AG09309 (cell line): Measurements from ENCODE around the gene RBSN.
A peak's percentile ranks its signal among the peaks of the same experiment; 100 is the strongest.

Source experiments
- DNase-seq: peaks from one replicate; pipeline ENCODE4 v3.0.0-alpha.2; 2010; ENCODE audit warnings: low read depth
- H3K4me3 ChIP-seq: 2 replicates; pipeline ENCODE4 v1.5.1; 2011; ENCODE audit warnings: mild to moderate bottlenecking, low read depth, low read length, moderate library complexity; ENCODE audit not compliant: control insufficient read depth
- CTCF ChIP-seq: IDR thresholded peaks from 2 replicates; pipeline ENCODE4 v1.5.1; 2011; ENCODE audit warnings: mild to moderate bottlenecking, low read depth, low read length, inconsistent platforms; ENCODE audit not compliant: insufficient read depth, control insufficient read depth; ENCODE audit errors: missing control alignments

Gene RBSN

GRCh38 chr3:15071699-15072098, 27.2 kb downstream of the RBSN start:
- no peak for DNase-seq
- no peak for TF ChIP-seq CTCF
- no peak overlapping the region for H3K4me3 ChIP-seq

GRCh38 chr3:15069441-15069840, 29.5 kb downstream of the RBSN start:
- no peak for DNase-seq
- no peak overlapping the region for H3K4me3 ChIP-seq
- no peak for TF ChIP-seq CTCF

GRCh38 chr3:15066467-15066866, 32.5 kb downstream of the RBSN start:
- no peak for TF ChIP-seq CTCF
- H3K4me3 ChIP-seq, result no peak overlapping the region
- DNase-seq, result no peak

DNA sequence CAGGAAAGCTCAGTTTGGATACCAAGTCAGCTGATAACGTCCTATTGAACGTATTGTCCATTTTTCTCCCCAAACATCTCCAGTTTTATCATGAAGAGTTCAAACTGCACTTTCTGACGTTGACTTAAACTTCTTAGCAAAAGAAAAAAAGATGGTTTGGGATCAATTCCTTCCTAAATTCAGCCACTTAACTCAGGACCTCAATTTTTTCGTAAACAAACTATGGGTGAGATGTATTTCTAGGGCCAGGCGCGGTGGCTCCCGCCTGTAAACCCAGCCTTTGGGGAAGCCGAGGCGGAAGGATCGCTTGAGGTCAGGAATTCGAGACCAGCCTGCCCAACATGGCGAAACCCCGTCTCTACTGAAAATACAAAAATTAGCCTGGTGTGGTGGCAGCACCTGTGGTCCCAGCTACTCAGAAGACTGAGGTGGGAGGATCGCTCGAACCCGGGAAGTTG, 33.4 kb downstream of the RBSN start:
- H3K4me3 ChIP-seq, result peak overlapping the region; percentile 87
- TF ChIP-seq CTCF, result no peak
- DNase-seq, result no peak

DNA sequence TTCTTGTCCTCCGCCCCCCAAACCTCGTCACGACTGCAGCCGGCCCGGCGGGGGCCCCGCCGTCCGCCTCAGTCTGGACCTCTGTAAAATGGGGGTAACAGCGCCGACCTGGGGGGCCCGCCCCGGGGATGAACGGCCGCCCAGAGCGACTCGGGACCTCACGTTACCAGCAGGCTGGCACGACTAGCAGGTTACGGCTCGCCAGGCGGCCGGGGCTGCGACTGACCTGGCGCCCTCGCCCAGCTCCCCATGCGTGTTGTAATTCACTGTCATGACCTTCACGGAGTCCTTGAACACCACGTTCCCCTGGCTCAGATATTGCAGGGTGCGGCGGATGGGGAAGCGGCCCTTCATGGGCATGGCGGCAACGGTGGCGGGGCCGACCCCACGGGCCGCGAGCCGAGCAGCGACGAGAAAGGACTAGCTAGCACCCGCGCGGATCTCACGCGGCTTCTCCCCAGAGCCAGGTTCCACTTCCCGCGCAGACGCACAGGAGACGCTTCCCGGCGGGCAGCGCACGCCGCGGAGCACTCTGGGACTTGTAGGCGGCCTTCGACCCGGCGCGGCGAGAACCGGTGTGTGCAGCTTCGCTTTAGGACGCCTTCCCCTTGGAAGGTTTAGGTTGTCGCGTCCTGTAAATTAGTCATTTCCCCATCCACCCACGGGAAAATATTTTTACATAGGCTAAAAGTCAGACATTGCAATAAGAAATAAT, 34.0 kb downstream of the RBSN start, which contains the start of gene MRPS25:
Gene MRPS25 (minus strand): TSS at position 481 of the 715 bp plus-strand sequence. CDS start 121 bp downstream, at position 360.
- peak within 1 kb of the TSS; percentile 87 for H3K4me3 ChIP-seq
- DNase-seq, result peak; percentile 62
- no peak for TF ChIP-seq CTCF

GRCh38 chr3:15064299-15064834, 34.6 kb downstream of the RBSN start:
- no peak for TF ChIP-seq CTCF
- DNase-seq, result no peak

More at GRCh38 chr3:15064299-15064834, 34.6 kb downstream of the RBSN start:
- peak overlapping the region; percentile 87 for H3K4me3 ChIP-seq
